Measurements from ENCODE around the gene EPS8.
"Not testable (repeated sequence)": the region's sequence is repeated elsewhere in the genome, so short reads cannot be mapped to it uniquely, and the experiment has no call there.

The EPS8 gene

GRCh38 chr12:15797818-15798217, 8.6 kb upstream of the EPS8 start:
- no peak for DNase-seq (ENCODE audit: low read depth, low spot score)

GRCh38 chr12:15796493-15797141, 7.4 kb upstream of the EPS8 start:
- no peak for DNase-seq (ENCODE audit: low read depth, low spot score)

GRCh38 chr12:15794836-15795235, 5.6 kb upstream of the EPS8 start:
- no peak for DNase-seq (ENCODE audit: low read depth, low spot score)

GRCh38 chr12:15794196-15794595, 5.0 kb upstream of the EPS8 start:
- DNase-seq (ENCODE audit: low read depth, low spot score): no peak

- no peak for DNase-seq (ENCODE audit: low read depth, low spot score)
Observed at GRCh38 chr12:15788233-15789219, 662 bp downstream of the EPS8 start.

- no peak for DNase-seq (ENCODE audit: low read depth, low spot score)
Observed at GRCh38 chr12:15787778-15788177, 1.4 kb downstream of the EPS8 start.

GRCh38 chr12:15786772-15787171, 2.4 kb downstream of the EPS8 start:
- DNase-seq (ENCODE audit: low read depth, low spot score): no peak

GRCh38 chr12:15783288-15783687, 5.9 kb downstream of the EPS8 start:
- no peak for DNase-seq (ENCODE audit: low read depth, low spot score)

GRCh38 chr12:15782667-15783066, 6.5 kb downstream of the EPS8 start:
- no peak for DNase-seq (ENCODE audit: low read depth, low spot score)

- no peak for DNase-seq (ENCODE audit: low read depth, low spot score)
Observed at GRCh38 chr12:15779925-15780324, 9.3 kb downstream of the EPS8 start.

GRCh38 chr12:15778126-15778525, 11.1 kb downstream of the EPS8 start:
- no peak for DNase-seq (ENCODE audit: low read depth, low spot score)

- DNase-seq (ENCODE audit: low read depth, low spot score): no peak
Observed at GRCh38 chr12:15777355-15778012, 11.7 kb downstream of the EPS8 start.

- no peak for DNase-seq (ENCODE audit: low read depth, low spot score)
Observed at GRCh38 chr12:15776532-15776931, 12.7 kb downstream of the EPS8 start.

GRCh38 chr12:15774819-15775218, 14.4 kb downstream of the EPS8 start:
- DNase-seq (ENCODE audit: low read depth, low spot score): no peak

- no peak for DNase-seq (ENCODE audit: low read depth, low spot score)
Observed at GRCh38 chr12:15772405-15773018, 16.7 kb downstream of the EPS8 start.

GRCh38 chr12:15770581-15770980, 18.6 kb downstream of the EPS8 start:
- no peak for DNase-seq (ENCODE audit: low read depth, low spot score)

- DNase-seq (ENCODE audit: low read depth, low spot score): no peak
Observed at GRCh38 chr12:15770021-15770420, 19.2 kb downstream of the EPS8 start.

- no peak for DNase-seq (ENCODE audit: low read depth, low spot score)
Observed at GRCh38 chr12:15769586-15769985, 19.6 kb downstream of the EPS8 start.

GRCh38 chr12:15767301-15767700, 21.9 kb downstream of the EPS8 start:
- DNase-seq (ENCODE audit: low read depth, low spot score): no peak

GRCh38 chr12:15763328-15763727, 25.9 kb downstream of the EPS8 start:
- no peak for DNase-seq (ENCODE audit: low read depth, low spot score)

- DNase-seq (ENCODE audit: low read depth, low spot score): not testable (repeated sequence)
Observed at GRCh38 chr12:15762162-15762561, 27.0 kb downstream of the EPS8 start.
